Stimulated activated CD4-positive, alpha-beta T cell treated with anti-CD3 and anti-CD28 coated beads, Interleukin-1b, Interleukin-23, amount 100 ng/mL, for 24 hours (primary cell): Measurements from ENCODE around the gene METTL18.

Source experiments
- DNase-seq, 4 experiments: peaks; one replicate each; pipeline ENCODE4 v3.0.0-alpha.2; 2020; ENCODE audit warnings: low read depth in 4 of 4, low spot score in 1 of 4

METTL18 gene

DNA sequence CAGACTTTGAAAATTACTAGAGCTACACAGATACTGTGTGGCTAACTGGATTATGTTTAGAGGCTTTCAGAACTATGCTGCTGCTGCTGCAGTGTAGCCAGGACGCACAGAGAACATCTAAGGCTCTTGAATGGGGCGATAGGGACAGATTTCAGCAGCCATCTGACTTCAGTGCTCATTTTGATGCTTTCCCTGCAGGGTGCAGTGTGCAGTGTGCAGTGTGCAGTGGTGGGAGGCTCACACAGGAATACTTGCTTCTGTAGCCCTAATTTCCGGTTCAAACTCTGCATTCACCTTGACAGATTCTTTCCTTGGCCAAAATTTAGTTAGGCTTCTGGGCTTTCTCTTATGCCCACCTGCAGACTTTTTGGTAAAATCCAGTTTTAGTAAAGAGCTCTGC is 7.7 kb downstream of the METTL18 start:
- no peak for DNase-seq

DNA sequence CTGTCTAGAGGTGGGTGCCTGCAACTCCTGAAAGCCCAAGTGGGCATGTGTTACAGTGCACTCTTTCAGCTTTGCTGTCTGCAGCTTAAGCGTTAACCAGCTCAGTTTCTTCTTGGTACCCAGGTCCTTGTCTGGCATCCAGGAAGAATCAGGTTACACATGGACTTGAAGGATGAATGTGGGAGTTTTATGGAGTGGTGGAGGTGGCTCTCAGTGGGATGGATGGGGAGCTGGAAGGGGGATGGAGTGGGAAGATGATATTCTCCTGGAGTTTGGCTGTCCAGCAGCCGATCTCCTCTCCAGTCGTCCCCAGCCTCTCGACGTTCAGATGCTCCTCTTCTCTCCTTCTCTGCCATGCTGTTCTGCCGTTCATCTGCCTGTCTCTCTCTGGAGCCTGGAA is 9.4 kb downstream of the METTL18 start:
- no peak for DNase-seq

DNA sequence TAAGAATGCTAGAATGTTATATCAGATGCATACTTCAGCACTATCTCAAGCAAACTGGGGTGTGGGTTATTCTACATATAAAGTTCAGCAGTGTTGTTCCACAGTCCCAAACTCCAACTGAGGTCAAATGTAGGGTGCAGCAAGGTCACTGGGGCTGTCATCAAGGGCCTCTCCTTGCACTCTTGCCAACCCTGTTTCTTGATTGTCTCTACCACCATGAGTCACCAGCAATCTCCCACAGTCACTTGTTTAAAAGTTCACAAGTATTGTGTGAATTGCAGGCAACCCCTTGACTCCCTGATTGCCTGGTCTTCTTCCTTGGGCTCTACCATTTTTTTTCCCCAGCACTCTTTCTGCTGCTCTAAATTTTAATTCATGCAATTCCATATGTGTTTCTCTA is 10.6 kb downstream of the METTL18 start:
- DNase-seq, result no peak

DNA sequence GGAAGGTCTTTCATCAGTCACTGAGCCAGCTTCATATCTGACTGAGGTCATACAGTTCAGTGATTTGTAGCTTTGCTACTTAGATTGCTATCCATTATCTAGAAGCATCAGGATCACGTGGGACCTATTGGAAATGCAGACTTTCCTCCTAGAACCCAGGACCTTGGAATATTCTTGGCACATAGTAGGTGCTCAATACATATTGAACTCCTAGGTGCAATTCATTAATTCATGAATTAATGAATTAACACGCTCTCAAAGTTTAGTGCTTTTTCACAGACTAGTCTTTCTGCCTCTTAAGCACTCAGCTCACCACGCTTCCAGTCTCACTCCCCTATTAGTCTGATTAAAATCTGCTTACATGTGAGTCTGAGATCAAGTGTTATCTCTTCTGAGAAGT is 12.1 kb downstream of the METTL18 start:
- DNase-seq, result no peak

DNA sequence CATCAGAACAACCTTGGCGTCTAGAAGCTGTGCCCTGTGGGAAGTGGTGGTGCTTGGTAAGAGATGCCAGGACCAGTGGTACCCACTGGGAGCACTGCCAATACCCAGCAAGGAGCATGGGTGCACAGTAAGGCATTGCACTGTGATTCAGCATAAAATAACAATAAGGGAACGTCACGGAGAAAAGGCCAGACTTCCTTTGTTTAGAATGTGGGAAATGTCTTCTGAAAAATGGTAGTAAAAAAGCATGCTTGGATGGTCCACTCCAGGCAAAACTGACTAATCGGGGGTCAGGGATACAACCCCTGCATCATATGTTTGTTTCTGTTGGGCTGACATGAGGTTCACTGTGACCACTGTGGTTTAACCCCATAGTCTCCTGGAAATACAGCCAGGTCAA is 14.7 kb downstream of the METTL18 start:
- DNase-seq, result no peak

DNA sequence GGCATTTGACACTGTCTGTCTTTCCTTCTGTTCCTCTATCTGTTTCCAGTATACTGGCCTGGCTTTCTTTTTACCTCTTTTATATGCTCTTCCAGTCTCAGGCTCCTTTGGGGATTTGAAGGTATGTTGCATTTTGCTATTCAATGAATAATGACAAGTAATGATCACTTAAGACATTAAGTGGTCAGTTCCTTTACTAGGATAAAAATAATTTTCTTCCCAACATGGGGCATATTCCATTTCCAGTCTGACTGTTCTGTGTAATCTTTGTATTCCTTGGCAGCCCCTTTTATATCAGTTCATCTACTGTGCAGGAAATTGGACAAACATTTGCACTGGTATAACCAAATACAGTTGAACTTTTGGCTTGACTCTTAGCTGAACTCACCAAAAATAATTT is 15.6 kb downstream of the METTL18 start:
- DNase-seq, result no peak

DNA sequence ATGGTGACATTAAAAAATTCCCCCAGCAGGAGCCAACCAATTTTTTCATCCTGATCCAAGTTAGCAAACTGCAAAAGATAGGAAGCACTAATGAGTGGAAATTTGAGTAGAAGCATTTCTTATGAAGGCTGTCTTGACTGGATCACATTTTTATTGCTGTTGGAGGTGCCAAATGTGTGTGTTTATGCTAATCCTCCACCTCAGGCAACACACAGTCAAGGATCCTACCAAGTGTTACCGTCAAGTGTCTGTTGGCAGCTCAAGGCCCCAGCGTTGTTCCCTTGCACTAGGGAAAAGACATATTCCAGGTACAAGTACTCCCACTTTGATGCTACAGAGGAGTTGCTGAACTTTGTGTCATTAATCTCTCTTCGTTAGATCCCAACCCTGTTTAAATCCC is 18.3 kb downstream of the METTL18 start:
- no peak for DNase-seq

DNA sequence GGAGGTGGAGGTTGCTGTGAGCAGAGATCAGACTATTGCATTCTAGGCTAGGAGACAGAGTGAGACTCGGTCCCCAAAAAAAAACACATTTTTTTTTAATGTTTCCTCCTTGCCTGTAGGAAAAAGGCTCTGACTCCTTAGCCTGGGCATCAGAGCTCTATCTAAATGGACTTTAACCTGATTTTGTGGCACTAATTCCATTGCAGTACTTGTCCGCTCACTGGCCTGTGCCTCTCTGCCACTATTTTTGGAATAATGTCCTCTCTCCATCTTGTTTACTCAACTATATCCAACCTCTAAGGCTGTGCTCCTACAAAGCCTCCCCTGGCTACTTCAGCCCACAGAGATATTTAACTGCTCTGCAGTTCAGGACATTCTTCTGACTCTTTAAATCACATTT is 26.5 kb downstream of the METTL18 start:
- no peak for DNase-seq

DNA sequence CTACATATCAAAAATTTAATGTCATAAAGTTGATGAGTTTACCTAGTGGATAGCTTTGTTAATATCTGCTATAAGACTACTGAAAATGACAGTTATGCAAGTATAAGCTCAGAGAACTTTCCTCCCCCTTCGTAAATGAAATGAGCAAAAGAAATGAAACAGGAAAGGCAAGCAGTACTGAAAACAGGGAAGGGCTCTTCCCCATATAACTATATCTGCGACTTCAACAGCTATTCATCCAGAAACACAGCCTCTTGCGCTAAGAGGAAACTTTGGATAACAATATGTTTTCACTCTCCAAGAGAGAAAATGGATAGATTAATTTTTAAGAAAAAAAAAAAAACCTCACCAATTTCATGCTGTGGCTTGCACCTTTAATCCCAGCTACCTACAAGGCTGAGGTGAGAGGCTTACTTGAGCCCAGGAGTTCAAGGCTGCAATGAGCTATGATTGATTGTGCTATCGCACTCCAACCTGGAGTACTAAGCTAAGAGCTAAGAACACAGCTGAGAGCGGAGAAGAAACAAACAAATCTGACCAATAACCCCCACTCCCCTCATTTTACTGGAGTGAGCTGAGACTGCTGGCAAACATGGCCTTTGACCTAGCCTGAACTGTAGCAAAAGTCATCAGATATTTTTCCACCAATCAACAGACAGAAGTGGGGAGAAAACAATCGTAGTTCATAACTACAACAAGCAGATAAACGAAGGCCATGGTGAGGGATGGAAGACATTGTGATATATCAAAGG is 29.0 kb downstream of the METTL18 start:
- DNase-seq, result no peak

DNA sequence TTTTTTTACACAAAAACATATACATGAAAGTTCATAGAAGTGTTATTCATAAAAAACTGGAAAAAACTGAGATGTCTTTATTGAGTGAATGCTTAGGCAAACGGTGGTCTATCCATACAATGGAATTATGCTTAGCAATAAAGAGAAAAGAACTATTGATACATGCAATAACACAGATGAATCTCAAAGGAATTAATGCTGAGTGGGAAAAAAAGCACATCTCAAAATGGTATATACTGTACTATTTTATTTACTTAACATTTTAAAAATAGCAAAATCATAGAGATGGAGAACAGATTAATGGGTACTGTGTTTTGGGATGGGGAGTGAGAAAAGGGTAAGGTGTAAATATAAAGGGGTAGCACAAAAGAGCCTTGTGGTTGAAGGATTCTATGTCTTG is 29.8 kb downstream of the METTL18 start:
- DNase-seq, result no peak

DNA sequence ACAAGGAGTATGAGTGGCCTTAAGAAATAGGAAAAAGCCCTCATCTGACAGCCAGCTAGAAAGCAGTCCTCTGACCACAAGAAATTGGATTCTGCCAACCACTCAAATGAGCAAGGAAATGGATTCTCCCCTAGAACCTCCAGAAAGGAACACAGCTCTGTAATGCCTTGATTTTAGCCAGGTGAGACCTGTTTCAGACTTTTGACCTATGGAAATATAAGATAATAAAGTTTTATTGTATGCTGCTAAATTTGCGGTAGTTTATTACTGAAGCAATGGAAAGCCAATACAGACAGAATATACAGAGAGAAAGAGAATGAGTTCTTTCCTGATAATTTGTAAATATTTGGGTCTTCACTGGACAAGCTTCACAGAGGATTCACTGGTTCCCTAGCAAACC is 32.0 kb downstream of the METTL18 start:
- no peak for DNase-seq

DNA sequence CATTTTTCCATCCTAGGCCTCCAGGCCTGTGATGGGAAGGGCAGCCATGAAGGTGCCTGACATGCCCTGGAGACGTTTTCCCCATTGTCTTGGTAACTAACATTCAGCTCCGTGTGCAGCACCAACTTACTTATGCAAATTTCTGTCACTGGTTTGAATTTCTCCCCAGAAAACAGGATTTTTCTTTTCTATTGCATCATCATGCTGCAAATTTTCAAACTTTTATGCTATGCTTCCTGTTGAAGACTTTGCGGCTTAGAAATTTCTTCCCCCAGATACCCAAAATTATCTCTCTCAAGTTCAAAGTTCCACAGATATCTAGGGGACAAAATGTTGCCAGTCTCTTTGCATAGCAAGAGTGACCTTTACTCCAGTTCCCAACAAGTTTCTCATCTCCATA is 35.7 kb downstream of the METTL18 start:
- no peak for DNase-seq

DNA sequence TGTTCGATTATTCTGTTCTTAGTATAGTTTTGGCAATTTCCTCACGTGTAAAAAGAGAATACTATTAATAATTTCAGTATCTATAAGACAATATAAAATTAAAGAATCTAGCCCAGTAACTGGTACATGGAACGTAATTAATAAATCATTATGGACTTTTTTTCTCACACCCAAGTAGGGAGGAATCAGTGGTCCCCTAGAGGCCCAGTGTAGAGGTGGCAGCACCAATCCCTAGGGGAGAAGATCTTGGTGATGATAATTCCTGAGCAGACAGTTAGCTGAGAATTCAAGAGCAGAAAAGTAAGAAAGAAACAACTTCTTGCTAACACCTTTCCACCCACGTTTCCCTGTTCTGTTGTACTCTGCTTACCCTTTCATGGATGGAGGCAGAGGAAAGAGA is 41.2 kb downstream of the METTL18 start:
- DNase-seq, result no peak

DNA sequence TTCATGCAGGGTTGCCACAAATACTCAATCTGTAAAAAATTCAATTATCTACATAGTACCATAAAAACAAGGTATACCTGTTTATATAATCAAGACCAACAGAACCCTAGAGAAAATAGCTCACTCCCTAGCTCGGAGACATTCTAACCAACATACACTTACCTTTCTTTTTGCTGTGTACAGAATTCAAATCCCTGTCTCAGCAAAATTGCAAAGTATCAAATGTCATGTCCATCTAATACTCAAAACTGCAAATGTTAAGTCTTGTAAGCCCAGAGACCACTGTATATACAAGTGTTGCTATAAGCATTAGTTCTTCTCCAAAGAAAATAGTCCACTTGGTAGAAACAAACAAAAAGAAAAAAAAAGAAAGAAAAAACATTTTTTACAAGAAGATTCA is 44.7 kb downstream of the METTL18 start:
- no peak for DNase-seq

DNA sequence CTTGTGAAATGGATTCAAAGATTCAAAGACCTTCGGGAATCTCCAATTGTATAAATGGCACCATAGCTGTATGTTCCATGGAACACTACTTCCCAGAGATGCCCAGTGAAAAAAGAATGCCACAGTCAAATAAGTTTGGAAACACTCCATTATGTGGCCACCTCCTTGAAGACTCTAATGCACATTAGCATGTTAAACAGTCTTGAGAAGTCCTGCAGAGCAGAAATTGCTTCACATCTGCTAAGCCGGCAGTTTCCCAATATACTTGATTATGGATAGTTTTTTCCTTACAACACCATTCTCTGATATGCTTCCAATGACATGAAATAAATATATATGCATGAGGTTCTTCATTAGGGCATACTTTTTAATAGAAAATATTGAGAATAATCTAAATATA is 48.2 kb downstream of the METTL18 start:
- DNase-seq, result no peak

DNA sequence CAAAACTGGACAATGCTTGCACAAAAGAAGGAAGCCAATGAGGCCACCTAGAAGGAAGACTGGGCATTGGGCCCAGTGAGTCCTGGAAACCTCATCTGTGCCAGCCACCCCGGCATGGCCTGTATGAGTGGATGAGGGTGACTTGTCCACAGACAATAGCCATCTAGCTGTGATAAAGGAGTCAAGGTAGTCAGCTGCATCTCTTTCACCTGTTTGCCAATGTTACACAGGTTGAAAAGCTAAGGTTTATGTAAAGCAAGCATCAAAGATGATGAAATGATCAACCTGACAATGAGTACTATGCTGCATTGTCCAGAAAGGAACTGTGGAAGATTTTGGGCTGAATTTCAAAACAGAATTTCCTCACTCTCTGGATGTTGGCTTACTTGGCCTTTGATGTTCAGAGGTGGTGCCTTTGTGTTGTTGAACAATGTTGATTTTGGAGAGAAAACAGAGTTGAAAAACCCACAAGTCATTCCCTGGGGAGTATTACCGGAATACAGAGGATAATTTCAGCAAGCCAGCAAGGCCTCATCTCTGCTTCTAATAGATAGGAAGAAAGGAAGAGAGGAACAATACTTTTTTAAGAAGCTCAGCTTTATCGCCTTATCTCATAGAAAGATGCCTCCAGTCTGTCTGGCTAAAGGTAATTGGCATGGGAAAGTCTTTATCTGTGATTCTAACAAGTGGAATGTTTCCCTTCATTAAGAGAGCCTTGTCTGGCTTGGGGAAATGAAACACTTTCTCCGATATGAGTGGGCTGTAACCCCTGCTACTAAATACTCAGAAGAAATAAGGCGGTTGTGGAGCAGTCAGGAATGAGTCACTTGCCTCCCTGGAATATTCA is 49.5 kb downstream of the METTL18 start:
- DNase-seq, result no peak
